Measurements from ENCODE around the gene BMP8B. TPM values are rescaled to one million over a fixed set of nuclear protein-coding genes. Genes with fewer than 3 reads are reported as not detected.

Gene BMP8B
- total RNA-seq, 1 experiment from 2014 or later = 0.42 TPM

DNA sequence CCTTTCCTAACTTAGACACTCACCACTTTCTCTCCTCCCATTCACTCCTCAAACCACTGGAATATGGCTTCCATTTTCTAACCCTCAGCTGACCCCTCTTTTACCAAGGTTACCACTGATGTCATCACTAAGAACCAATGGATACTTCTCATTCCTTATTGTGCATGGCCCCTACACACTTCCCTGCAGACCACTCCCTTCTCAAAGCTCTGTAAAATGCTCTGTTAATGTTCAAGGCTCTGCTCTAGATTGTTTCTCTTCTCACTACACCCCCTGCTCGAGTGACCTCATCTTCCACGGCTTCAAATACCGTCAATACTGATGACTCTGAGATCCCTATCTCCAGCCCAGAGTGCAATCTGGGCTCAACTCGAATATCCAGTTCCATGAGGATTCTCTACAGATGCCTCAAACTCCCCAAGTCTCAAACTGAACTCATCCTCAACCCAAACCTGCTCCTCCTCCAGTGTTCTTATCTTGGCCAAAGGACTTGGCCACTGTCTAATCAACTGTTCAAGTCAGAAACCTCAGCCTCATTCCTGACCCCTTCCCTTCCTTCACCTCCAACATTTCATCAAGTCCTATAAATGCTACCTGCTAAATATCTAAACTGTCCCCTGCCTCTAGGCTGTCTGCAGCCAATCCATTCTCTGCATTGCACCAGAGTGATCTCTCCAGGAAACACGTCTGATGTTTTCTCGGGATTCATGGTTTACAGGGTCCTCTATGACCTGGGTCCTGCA, 41.3 kb upstream of the BMP8B start:
- Mint-ChIP-seq H3K9me3 (no peaks in the 10 kb centered on the region), H3K27ac (no peak overlapping the region), H3K4me3 (no peak overlapping the region), H3K4me1 (peaks cover 8 to 9% of the 10 kb centered on the region in 2 experiments; a peak in 3 of 4 replicates), H3K36me3 (ENCODE audit: insufficient read depth in 1 of 3, low read depth in 3 of 3) (no peaks in the 10 kb centered on the region), H3K27me3 (ENCODE audit: low read depth) (peaks cover 9% of the 10 kb centered on the region)
- no peak overlapping the region; the same call in 1 of the 2 replicates for H3K14ac ChIP-seq (ENCODE audit: insufficient read depth, low read length)
- DNase-seq = no peak
- H2AFZ ChIP-seq (ENCODE audit: low read length) = no peak overlapping the region
- no peak overlapping the region for H3K4ac ChIP-seq (ENCODE audit: low read depth, low read length)
- H3K4me1 ChIP-seq (ENCODE audit: insufficient read depth, low read length) = no peaks in the 10 kb centered on the region
- H3K27ac ChIP-seq (ENCODE audit: insufficient read length, low read depth, low read length) = no peak overlapping the region
- H3T11ph ChIP-seq (ENCODE audit: low read length) = no peak overlapping the region
- no peaks in the 10 kb centered on the region for H3K23me2 ChIP-seq (ENCODE audit: insufficient read length, low read depth, low read length, poor library complexity, severe bottlenecking)
- H4K8ac ChIP-seq (replicated peaks; ENCODE audit: insufficient read length, low read depth, low read length) = no peak overlapping the region
- WGBS (ENCODE audit: extremely low coverage, insufficient read length, low lambda C conversion rate) = no CpG with 5 or more reads among the region's 6 CpGs
- H3K4me2 ChIP-seq (ENCODE audit: insufficient read depth, insufficient read length, low read length) = no peak overlapping the region
- H2BK15ac ChIP-seq (ENCODE audit: low read depth, low read length) = no peak overlapping the region
- H3K9me3 ChIP-seq (ENCODE audit: control insufficient read depth, low read depth, low read length) = no peaks in the 10 kb centered on the region
- no peak overlapping the region for H3K9ac ChIP-seq (ENCODE audit: extremely low read depth, insufficient read length, low read length)
- no peak overlapping the region for H2BK5ac ChIP-seq (ENCODE audit: insufficient read length, low read length)
- no peak overlapping the region for H3K56ac ChIP-seq (ENCODE audit: insufficient read length, low read depth, low read length)
- H3K79me1 ChIP-seq (ENCODE audit: insufficient read depth, low read depth, low read length, poor library complexity, severe bottlenecking) = no peaks in the 10 kb centered on the region
- H3K27me3 ChIP-seq (ENCODE audit: insufficient read depth, low read length) = no peaks in the 10 kb centered on the region
- no peak overlapping the region for H2BK120ac ChIP-seq (ENCODE audit: low read depth, low read length, poor library complexity, severe bottlenecking)
- H4K5ac ChIP-seq (ENCODE audit: insufficient read length, low read depth, low read length) = no peak overlapping the region
- H4K20me1 ChIP-seq (ENCODE audit: control insufficient read depth, insufficient read depth, insufficient read length) = no peaks in the 10 kb centered on the region
- no peak overlapping the region for H2AK5ac ChIP-seq (ENCODE audit: insufficient read length, low read length)
- TF ChIP-seq CTCF (conservative IDR thresholded peaks at IDR 0.05) = no peak
- H2BK12ac ChIP-seq (ENCODE audit: insufficient read length, low read depth, low read length) = no peak overlapping the region
- H3K23ac ChIP-seq (ENCODE audit: insufficient read length, low read depth, low read length) = no peak overlapping the region
- no peak overlapping the region for H4K91ac ChIP-seq (ENCODE audit: insufficient read length, low read depth, low read length)
- H2BK20ac ChIP-seq (ENCODE audit: low read depth, low read length, poor library complexity, severe bottlenecking) = no peak overlapping the region
- H3K18ac ChIP-seq (ENCODE audit: insufficient read length, low read depth, low read length) = no peak overlapping the region
- no peaks in the 10 kb centered on the region for H3K79me2 ChIP-seq (ENCODE audit: insufficient read depth, low read length)

Data from H9 (cell line).